ENCODE data around the gene BPIFB6. TPM values are rescaled to one million over a fixed set of nuclear protein-coding genes. Genes with fewer than 3 reads are reported as not detected.

Gene BPIFB6
- total and polyA plus RNA-seq, 3 donors from 2014 or later = 0.24 TPM; not detected in 2

- DNase-seq = no peak
- Histone ChIP-seq H3K27ac (no peak overlapping the region), H3K4me3 (no peak overlapping the region), H3K4me1 (no peaks in the 10 kb centered on the region), H3K9me3 (no peaks in the 10 kb centered on the region), H3K36me3 (ENCODE audit: low read depth, missing control alignments) (no peaks in the 10 kb centered on the region), H3K27me3 (no peaks in the 10 kb centered on the region)
- intact Hi-C loops (cut with DNase I; ENCODE audit: low total_unique reads) = no loop called here
- TF ChIP-seq POLR2A (IDR thresholded peaks at IDR 0.05) (no peak), CTCF (IDR thresholded peaks at IDR 0.05) (no peak)
- 83 to 93% methylated on average over 8 to 11 of the region's 11 CpGs for WGBS, 2 donors
These were observed 33.3 kb downstream of the BPIFB6 start for GRCh38 chr20:33064572-33065287.

GRCh38 chr20:33065785-33066184 is 34.3 kb downstream of the BPIFB6 start:
- no peaks in the 10 kb centered on the region for H3K9me3 ChIP-seq
- H3K27ac ChIP-seq = no peak overlapping the region
- no peaks in the 10 kb centered on the region for H3K4me1 ChIP-seq
- H3K36me3 ChIP-seq (ENCODE audit: low read depth, missing control alignments) = no peaks in the 10 kb centered on the region
- WGBS, 2 donors = 87 to 88% methylated on average over 9 of the region's 9 CpGs
- DNase-seq = no peak
- TF ChIP-seq POLR2A (IDR thresholded peaks at IDR 0.05) (no peak), CTCF (IDR thresholded peaks at IDR 0.05) (no peak)
- H3K4me3 ChIP-seq = no peak overlapping the region
- H3K27me3 ChIP-seq = no peaks in the 10 kb centered on the region
- intact Hi-C loops (cut with DNase I; ENCODE audit: low total_unique reads) = no loop called here

DNA sequence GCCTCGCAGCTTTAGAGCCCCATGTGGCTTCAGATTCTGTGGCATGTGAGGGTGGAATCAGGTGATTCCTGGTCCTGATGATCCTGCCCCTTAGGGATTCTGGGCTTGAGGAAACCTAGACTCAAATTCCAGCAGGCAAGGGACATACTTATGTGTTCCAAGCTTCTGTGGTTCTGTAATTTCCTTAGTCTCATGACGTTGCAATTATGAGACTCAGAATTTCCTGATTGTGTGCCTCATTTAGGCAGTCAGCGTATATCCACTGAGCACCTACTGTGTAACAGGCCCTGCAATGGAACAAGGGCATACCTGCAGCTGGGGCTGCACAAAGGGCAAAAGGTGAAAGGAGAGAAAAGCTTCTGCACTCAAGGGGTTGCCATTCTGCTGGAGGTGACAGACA is 36.4 kb downstream of the BPIFB6 start:
- DNase-seq = no peak
- H3K36me3 ChIP-seq (ENCODE audit: low read depth, missing control alignments) = no peaks in the 10 kb centered on the region
- H3K4me3 ChIP-seq = no peak overlapping the region
- H3K27ac ChIP-seq = no peak overlapping the region
- H3K4me1 ChIP-seq = no peaks in the 10 kb centered on the region
- intact Hi-C loops (cut with DNase I; ENCODE audit: low total_unique reads) = no loop called here
- H3K27me3 ChIP-seq = no peaks in the 10 kb centered on the region
- no peaks in the 10 kb centered on the region for H3K9me3 ChIP-seq
- TF ChIP-seq CTCF (IDR thresholded peaks at IDR 0.05) (no peak), POLR2A (IDR thresholded peaks at IDR 0.05) (no peak)
- WGBS, 2 donors = 82 to 85% methylated on average over 3 of the region's 3 CpGs

DNA sequence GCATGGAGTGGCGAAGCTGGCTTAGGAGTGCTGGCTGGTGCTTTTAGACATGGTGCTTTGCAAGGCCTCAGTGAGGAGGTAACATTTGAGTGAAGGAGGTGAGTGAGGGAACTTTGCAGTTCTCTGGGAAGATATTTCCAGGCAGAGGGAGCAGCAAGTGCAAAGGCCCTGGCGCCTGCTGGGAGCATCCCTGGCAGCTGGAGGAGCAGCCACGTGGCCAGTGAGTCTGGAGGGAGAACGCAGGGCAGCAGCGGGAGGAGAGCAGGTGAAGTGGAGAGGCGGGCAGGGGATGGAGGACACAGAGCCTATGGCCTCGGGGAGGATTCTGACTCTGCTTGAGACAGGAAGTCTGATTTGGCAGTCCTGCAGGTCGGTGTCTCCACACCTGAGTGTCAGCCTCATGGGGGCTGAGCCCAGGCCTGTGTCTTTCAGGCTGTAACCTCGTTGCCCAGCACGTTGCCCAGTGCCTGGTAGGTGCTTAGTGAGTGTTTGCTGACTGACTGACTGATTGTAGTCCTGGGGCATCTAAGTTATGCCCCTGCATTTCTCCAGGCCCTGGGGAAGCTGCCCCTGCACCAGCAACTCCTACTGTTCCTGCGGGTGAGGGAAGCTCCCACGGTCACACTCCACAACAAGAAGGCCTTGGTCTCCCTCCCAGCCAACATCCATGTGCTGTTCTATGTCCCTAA is 36.9 kb downstream of the BPIFB6 start:
- H3K27me3 ChIP-seq = no peaks in the 10 kb centered on the region
- 85 to 91% methylated on average over 6 to 12 of the region's 12 CpGs for WGBS, 2 donors
- H3K4me3 ChIP-seq = no peak overlapping the region
- no peaks in the 10 kb centered on the region for H3K4me1 ChIP-seq
- DNase-seq = no peak
- no peak for TF ChIP-seq POLR2A (IDR thresholded peaks at IDR 0.05)
- TF ChIP-seq CTCF (IDR thresholded peaks at IDR 0.05) = no peak
- intact Hi-C loops (cut with DNase I; ENCODE audit: low total_unique reads) = no loop called here
- no peaks in the 10 kb centered on the region for H3K9me3 ChIP-seq
- no peak overlapping the region for H3K27ac ChIP-seq
- H3K36me3 ChIP-seq (ENCODE audit: low read depth, missing control alignments) = no peaks in the 10 kb centered on the region
